Mucosa of gallbladder (tissue), 1 donor: ENCODE data around the gene NET1. TPM values are rescaled to one million over a fixed set of nuclear protein-coding genes. Genes with fewer than 3 reads are reported as not detected.

ENCODE experiments used
- DNase-seq: peaks from one replicate; pipeline ENCODE4 v3.0.0-alpha.2; 2020; ENCODE audit warnings: low spot score
- total RNA-seq: library from RNA; stranded (reverse); gene quantifications from one replicate; pipeline ENCODE4 v1.2.1, GENCODE V29; 2021
- donor health status: DM: no; HTN: no; CAD: no.

NET1 gene
- total RNA-seq, 1 donor from 2014 or later: 85.8 TPM

DNA sequence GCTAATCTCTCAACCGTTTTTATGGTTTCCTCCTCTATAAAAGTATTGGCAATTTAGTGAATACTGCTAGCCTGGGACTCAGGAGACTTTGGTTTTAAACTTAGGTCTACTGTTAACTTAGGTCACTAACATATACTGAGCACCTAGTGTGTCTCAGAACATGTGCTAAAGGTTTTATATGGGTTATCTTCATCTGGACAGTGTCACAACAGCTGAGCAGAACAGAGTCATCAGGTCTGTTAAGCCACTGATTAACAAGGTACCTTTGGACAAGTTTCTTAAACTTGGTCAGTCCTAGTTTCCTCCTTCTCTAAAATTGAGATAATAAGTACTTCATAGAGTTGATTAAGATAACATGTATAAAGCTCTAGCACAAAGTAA is 30.6 kb downstream of the NET1 start:
- no peak for DNase-seq

DNA sequence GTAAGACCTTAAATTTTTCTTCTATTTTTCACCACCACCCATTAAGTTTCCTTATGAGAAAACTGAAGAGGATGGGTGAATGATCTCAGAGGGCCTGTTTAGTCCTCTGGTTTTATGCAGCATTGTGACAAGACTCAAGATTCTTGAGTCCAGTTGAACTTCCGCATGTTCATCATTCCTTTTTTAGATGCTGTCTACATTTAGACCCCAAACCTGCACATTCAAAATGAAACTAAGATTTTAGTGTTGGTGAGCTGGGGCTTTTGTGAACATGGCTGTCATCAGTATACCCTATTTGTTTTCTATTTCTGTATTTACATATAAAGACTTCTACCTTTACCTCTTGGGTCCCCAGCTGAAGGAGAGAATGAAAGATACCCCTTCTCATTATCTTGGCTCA is 31.1 kb downstream of the NET1 start:
- DNase-seq: no peak

DNA sequence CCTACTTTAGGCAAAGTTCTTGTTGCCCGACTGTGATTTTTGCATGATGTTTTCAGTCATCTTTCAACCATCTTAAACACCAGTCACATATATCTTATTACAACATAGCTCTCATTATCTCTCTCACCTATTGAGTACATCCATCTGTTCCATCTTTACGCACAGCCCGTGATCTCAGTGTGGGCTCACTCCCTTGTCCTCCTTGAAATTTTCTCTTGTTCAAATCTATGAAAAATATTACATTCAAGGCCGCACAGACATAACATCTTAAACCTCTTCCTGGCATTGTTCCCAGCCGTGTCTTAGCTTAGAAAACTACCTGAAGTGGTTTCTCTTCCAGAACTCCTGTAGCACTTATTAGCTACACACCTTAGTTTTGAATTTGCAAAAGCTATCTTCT is 32.6 kb downstream of the NET1 start:
- no peak for DNase-seq

DNA sequence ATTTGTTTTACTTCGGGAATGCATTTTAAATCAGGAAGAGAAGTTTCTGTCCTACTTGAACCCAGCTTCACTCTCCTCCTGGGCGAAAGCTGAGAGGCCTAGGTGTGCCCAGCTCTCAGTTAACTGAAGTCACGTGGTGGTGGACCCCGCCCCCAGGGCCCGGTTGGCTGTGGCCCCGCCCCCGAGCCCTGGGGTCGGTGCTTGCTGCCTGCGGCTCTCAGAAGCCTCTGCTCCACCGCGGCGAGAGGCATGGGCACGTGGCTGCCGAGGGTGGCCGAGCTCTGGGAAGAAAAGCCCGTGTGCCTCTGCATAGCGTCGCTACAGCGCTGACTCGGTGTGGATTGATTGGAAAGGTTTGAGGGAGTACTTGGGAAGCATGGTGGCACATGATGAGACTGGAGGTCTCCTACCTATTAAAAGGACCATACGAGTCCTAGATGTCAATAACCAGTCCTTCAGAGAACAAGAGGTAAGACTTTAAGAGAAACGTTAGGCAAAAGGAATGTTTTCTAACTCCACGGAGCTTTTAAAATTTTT is 34.1 kb downstream of the NET1 start:
- peak; percentile 95 for DNase-seq

DNA sequence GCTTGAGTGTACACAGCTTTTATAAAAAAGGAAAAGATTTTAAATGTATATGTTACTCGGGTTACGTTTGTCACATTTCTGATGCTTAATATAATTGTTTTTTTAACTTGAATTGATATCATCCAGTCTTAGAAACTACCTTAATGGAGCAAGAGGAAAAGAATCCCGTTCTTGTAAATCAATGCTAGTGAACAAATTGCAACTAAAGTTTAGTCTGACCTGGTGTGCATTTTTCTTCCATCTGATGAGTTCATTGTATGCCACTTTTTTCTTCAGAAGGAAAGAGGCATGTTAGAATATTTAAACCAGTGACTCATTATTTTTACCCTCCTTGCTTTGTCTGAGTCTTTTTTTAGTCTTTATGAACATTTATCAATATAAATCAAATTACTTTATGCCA is 34.7 kb downstream of the NET1 start:
- DNase-seq: no peak

DNA sequence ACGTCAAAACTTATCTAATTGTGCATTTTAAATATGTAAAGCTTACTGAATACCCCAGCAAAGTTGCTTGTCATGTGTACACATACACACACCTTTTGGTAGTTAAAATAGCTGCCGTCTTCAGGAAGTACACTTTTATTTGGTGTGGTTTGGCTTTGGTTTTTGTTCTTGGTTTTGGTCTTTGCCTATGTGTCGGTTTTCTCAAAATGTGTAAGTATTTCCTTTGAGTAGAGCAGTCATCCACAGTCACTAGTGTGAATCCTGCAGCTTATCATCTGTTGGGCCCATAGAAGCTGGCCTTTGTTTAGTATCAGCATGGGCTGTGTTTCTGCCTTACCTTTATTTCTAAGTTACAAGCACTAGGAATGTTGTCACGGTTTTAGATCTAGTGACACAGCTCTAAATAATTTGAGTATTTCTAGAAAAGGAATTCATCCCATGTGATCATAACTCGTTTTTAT is 35.3 kb downstream of the NET1 start:
- DNase-seq: no peak

DNA sequence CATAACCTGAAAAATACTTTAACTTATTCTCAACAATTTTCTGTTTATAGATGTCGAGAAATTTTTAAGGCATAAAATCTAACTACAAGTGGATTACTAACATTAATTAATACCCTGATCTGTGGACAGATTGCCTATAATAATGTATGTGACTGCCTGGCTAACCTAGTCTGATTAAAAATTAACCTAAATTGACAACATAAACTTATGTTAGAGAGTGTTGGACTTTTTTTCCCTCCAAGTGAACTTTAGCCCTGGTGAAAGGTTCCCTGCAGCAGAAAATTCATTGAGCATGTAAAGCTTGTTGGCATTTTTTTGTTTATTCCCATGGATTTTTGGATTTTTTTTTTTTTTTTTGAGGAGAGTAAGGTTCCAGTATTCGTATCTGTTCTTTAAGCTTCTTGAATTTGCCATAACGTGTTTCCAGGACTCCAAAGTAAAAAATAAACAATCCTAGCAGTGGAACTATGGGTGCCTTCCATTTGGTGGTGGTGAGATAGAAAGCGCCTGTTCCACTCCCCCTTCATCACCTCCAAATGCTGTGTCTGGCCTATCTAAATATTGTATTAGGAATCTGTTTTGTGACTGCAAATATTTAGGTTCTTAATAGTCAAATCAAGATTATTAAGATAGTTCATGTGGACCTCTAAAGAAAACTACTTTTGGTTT is 36.1 kb downstream of the NET1 start:
- DNase-seq: no peak

DNA sequence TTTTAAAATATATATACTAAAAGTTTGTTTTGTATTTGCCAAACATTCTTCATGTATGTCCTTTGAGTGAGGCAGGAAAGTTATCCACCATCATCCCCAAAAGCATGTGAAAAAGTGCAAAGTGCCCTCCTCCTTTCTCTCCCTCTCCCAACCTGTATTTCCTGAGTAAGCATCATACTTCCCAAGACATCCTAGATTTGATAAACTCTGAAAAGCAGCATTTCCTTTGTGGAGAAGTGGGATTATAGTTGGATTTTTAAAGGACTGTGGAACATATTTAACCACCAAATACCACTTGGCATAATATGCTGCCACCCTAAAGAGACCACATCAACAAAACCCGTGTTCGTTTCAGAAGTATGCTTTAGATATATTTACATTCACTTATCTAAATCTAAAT is 36.9 kb downstream of the NET1 start:
- DNase-seq: no peak

DNA sequence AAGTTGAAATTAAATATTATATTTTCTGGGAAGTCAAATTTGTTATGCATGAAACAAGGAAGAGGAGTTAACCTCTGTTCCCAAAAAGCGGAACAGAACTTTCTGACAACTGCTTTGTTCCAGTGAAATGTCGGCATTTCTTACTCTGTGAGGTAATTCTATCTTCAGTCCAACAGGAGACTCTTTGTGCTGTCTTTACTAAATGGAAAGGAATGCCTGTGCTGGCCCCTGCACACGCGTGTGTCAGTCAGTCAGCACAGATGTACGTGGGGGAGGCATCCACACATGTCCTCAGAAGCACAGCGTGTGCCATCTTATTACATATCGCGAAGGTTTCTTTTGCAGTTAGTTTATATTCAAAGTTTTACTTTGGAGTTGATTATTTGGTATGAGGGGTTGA is 37.5 kb downstream of the NET1 start:
- no peak for DNase-seq

DNA sequence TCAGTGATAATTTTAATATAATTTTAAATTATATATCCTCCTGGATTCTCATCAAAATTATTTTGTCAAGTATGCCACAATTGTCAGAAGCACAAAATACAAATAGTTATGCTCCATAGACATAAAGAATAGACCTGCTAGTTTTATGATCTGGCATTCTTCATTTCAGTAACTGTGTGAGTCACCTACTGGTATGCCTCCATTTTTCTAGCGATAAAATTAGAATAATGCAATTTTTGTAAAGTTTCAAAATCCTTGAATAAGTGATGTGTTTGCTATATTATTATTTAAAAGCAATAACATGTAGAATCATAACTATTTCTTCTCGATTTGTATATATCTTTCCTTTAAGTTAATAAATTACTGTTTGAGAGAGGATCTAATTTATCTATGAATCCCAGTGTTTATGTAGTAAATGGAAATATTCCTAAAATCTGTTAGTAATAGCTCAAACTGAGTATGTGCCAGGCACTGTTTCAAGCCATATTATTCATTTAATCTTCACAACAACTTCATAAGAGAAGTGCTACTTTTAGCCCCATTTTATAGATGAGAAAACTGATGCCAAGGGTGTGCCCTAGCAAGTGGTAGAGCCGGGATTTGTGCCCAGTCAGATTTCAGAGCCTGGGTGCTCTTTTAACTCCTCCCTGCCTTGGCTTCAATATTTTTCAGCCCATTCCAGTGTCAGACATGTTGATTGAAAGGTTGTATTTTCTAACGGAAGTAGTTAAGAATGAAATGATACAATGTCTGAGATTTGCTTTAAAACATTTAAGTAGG is 38.4 kb downstream of the NET1 start:
- no peak for DNase-seq

DNA sequence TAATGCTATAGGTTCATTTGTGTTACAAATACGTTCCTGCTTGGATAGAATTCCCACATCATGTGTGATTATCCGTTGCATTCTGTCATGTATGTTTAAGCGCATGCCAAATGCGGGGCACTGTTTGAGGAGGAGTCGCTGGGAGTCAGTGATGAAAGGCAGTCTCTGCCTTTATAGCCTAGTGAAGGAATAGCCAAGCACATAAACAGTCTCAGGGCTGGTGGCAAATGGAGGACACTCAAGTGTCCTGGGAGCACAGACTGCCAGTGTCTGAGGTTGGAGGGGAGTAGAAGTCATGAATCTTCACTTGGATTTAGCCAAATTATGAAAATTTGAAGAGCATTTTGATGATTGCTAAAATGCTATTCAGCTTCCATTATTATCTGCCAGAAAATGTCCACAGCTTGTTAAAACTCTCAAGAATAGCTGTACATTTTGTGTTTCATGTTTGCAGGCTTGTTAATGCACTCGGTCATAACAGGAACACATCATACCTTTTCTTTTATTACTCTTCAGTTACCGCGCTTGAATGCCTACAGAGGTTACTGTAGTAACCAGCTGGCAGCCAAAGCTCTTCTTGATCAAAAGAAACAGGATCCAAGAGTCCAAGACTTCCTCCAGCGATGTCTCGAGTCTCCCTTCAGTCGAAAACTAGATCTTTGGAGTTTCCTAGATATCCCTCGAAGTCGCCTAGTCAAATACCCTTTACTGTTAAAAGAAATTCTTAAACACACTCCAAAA is 41.6 kb downstream of the NET1 start:
- no peak for DNase-seq

DNA sequence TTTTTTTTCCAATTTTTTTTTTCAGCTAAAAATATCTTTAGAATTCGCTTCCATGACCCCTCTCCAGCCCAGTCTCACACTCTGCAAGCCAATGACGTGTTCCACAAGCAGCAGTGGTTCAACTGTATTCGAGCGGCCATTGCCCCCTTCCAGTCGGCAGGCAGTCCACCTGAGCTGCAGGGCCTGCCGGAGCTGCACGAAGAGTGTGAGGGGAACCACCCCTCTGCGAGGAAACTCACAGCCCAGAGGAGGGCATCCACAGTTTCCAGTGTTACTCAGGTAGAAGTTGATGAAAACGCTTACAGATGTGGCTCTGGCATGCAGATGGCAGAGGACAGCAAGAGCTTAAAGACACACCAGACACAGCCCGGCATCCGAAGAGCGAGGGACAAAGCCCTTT is 44.2 kb downstream of the NET1 start:
- no peak for DNase-seq

DNA sequence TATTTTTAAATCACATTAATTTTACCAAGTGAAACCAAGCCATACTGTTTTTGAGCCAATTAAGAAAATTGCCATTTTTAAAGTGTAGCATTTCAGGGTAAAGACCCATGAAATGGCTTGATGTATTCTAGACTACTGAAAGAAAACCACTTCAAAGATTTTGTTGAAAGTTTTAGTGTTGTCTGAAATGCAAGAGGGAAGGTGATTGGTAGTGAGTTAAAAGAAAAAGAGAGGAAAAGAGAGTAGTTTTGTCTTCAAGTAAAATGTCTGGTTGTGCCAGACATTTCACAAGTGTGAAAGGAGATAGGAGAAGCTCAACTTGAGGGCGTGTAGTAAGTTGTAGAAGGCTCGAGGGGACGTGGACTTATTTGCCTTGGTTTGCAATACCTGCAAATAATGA is 45.4 kb downstream of the NET1 start:
- DNase-seq: no peak

DNA sequence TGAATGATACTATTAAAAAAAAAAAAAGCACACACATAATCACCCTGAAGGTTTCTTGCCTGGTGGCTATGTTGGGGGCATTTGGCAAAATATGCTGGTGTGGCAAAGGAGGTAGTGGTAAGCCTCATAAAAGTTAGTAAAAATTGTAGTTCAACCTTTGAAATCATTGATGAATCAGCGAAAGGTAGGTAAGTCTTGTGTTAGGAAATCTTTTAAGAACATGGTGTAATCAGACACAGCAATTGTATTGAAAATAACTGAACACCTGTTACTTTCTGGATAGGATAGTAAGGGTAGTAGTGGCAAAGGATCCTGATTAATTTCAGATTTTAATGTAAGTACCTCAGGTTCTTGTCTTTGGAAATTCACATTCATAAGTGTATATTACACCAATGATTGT is 46.1 kb downstream of the NET1 start:
- no peak for DNase-seq

DNA sequence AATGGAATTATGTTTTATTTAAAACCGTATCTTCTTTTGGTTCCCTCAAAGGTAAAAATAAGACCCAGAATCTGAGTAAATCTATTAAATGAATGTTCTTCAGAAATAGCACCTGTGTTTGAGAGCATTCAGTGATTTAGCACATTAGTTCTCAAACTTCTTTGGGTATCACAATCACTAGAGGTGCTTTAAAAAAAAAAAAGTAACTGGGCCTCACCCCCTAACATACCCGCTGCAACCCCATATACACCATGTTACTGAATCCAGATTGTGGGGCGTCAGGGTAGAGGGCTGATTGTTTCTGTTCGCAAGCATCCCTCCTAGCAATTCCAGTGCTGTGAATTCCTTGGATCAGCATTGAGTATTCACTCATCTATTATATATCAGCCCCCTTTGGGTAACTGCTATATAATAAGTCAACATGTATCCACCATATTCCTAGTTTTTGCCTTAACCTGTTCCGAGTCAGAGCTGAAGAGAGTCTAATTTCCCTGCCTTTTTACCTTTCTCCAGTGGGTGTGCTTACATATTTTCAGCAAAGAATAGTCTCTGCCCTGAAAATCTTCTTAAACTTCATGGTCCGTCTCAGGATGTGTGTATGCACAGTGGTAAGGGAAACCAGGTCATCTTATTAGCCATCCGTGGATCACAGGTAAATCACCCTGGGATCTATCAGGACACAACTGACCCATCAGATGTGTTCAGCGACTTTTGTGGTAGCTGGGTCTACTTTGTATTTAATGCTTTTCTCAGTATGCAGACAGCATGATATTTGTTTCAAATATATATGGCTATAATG is 46.8 kb downstream of the NET1 start:
- no peak for DNase-seq

DNA sequence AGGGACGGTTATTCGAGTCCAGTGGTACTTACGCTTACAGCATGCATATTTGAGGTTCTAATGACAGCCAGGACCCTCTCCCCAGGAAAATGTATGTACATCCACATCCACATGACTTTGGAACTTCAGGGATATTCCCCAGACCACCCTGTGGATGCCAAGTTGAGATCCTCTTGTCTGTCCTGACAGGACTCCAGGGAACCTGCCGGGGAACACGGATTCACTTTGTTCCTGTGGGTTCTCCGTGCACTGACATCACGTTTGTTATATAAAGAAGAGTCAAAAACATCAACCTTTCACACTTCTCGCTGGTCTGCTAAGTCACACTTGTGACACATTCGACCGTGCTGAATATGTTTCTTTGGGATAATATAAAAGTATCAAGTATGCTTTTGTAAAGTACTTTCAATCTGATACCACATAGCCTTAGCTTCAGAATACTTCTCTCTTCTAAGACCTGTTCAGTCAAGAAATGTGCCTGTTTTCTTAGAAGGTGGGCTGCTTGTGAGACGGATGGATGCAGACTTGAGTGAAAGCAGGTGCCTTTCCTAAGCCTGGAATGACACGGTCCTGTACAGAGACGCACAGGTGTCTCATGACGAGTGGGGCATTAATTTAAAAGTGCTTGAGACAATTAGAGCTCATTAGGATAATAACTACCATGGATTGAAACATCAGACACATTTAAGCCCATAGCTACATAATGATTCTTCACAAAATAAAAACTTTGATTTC is 48.3 kb downstream of the NET1 start:
- no peak for DNase-seq

DNA sequence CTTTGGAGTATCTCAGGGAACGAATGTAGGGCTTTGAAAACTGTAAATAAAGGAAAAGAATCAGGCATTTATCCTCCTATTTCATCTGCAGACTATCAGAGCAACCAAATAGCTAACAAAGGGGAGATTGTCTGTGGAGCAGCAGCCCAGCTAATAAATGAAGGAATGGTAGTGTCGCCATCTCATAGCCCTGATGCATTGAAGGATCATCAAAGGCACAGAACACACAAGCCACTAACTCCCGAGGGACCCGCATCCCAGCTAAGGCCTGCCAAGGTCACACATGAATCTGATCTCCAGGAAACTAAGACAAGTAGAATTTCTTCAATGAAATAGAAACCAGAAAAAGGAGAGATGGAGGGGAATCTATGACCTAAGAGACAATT is 48.8 kb downstream of the NET1 start:
- DNase-seq: no peak

DNA sequence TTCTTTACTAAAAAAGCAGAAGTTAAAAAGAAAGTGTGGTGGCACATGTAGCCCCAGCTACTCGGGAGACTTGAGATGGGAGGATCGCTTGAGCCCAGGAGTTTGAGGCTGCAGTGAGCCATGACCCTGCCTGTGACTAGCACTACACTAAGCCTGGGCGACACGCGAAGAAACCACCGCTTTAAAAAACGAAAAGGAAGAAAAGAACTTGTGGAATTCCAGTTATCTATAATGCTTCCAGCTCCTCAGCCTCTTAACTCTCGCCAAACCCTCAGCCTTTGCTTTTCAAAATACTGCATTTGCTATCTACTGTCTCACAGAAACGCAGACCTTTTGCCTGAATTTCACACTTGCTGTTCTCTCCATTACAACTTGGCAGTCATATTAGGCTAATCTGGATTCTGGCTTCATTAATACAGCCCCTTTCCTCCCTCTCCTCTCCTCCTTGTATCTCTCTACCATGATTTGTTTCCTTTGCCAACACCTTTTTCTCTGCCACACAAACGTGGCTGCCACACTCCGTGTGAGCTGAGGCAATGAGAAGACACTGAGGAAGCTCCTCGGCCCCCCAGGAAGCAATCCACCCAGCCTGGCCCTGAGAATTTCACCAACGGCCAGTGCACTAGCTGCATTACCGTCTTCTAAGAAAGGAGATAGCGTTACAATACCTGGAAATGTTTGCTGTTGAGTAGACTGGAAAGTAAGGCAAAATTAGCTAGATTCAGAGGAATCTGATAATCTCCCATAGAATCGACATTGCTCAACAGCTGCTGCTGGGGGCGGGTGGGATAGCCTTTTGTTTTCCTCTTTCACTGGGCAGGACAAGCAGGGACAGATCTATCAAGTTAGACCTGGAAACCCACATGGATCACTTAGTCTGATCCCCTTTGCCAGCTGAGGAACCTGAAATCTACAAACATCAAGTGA is 49.8 kb downstream of the NET1 start:
- DNase-seq: no peak

DNA sequence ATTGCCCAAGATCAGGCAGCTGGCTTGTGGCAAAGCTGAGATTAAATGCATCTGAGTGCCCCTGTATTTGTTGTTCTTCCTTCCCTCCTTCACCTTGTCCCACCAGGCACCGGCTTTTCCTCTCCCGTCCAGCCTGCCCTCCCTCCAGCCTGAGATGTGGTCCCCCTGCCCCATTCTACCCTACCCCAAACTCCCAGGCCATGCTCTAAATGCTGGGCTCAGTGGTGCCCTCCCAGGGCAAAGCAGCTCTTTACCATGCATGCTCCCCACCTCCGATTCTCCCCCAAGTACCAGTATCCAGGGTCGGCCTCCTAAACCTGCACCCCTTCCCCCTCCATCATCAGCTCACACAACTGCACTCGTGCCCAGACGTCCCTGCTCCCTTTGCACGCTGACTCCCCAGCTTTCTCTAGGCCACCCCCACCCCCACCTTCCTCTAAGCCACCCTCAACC is 50.5 kb downstream of the NET1 start:
- DNase-seq: no peak

DNA sequence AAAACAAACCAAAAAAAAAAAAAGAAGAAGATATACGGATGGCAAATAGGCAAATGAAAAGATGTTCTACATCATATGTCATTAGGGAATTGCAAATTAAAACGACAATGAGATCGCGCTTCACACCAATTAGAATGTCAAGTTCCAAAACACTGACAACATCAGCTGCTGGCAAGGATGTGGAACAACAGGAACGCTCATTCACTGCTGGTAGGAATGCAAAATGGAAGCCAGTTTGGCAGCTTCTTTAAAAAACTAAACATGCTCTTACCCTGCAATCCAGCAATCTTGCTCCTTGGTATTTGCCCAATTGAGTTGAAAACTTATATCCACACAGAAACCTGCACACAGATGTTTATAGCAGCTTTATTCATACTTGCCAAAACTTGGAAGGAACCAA is 52.2 kb downstream of the NET1 start:
- no peak for DNase-seq
